GM21825 (cell line): Measurements from ENCODE around the gene HOXA1.

Source experiments
- ATAC-seq: cut with Tn5 transposase; IDR thresholded peaks from one replicate; pipeline ENCODE4 v1.9.1; 2021; ENCODE audit warnings: mild to moderate bottlenecking, moderate library complexity; ENCODE audit not compliant: unreplicated experiment

The HOXA1 gene

DNA sequence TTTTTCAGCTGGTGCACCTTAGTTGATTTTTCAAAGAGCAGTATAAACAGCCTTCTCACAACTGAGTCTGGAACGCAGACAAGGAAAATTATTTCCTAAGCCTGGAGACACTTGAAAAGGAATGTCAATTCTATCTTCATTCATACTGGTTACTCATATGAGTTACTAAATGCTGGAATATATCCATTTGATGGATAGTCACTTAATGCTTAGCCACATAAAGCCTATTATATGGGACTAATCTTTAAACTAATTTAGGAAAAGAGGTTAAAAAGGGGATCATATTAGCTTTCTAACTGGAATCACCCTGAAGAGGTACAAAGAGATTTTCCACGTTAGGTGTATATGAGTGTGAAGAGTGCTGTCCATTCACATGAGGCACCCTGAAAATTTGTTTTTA is 36.4 kb upstream of the HOXA1 start:
- ATAC-seq: no peak

DNA sequence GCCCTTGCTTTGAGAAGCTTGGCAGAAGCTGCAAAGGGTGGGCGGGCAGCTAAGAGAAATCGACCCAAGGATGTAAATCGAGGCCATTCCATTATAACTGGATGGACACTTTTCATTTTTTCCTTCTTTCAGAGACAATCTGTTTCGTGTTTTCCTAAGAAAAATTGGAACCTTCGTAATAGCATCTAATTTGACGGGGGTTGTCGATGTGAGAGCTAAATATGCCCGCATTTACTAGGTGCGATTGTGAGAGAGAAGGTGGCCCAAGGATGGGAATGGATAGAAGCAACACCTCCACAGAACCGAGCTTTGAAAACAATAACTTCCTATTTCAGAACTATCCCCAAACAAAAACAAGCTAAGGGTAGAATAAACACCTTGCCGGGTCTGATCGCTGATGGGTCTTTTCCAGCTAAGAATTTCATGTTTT is 35.6 kb upstream of the HOXA1 start:
- no peak for ATAC-seq

DNA sequence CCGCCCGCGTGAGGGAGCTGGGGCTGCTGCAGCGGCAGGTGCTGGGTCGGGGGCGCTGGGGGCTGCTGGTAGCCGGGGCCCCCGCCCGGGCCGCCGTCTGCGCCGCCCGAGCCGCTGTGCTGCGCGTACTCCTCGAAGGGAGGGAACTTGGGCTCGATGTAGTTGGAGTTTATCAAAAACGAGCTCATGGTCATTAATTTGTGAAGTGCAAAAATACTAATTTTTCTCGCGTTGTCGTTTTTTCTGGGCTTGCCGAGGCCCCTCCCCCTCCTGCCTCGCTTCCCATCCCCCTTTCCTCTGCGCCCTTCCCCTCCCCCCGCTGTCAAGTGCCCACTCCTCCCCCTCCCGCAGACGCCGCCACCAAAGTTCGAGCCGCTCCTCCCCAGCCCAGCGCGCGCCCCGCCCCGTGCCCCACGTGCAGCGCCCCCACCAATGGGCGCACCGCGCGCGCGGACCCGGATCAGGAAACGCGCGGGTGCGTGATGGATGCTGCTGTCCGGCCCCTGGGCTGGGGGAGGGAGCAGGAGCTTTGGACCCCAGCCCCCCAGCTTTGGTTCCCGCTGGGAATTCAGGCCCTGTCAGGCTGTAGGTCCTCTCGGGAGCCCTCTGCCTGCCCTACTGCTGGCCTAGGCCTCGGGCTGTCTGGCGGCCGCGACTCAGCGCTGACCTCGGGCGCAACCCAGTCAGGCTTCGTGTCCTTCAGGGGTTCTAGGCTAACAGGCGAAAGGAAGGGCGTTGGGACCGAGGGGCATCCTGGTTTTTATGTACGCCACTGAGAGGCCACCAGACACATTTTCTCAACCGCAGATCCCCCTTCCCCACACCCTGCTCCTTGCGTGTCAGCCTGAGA is 35.0 kb upstream of the HOXA1 start, which contains the start of gene HOXA4:
Gene HOXA4, minus strand, starts transcription at position 218 of the 850 bp plus-strand sequence. Its CDS starts 24 bp downstream, at position 194.
- ATAC-seq: no peak

DNA sequence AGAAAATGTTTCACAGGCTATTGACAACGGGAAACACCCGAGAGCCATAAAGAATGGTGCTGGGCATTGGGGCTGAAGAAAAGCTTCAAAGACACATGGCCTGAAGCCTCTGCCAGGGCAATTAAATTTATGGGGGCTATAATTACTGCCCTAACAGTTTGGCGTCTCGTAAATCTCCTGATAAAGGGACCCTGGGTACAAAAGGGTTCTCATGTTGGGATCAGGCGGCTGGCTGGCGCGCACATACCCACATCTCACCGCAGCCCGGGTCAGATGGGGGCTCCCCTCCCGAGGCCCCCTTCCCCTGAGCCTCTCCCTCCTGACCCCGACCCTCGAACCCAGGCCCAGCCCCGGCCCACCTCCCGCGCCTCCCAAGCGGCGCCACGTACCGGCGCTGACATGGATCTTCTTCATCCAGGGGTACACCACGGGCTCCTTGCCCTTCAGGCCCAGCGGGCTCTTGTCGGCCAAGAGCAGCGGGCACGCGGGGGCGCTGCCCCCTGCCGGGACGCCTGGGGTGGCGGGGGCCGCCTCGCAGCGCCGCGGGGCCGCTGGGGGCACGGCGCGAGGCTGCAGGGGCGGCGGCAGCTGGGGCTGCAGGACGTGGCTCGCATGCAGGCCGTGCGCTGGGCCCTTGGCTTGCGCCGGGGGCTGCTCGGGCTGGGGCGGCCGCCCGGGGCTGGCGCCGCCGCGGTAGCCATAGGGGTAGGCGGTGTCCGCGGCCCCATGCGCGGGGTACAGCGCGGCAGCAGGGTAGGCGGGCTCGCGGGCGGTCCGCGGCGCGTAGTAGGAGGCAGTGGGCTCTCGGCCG is 34.1 kb upstream of the HOXA1 start:
- ATAC-seq: no peak

DNA sequence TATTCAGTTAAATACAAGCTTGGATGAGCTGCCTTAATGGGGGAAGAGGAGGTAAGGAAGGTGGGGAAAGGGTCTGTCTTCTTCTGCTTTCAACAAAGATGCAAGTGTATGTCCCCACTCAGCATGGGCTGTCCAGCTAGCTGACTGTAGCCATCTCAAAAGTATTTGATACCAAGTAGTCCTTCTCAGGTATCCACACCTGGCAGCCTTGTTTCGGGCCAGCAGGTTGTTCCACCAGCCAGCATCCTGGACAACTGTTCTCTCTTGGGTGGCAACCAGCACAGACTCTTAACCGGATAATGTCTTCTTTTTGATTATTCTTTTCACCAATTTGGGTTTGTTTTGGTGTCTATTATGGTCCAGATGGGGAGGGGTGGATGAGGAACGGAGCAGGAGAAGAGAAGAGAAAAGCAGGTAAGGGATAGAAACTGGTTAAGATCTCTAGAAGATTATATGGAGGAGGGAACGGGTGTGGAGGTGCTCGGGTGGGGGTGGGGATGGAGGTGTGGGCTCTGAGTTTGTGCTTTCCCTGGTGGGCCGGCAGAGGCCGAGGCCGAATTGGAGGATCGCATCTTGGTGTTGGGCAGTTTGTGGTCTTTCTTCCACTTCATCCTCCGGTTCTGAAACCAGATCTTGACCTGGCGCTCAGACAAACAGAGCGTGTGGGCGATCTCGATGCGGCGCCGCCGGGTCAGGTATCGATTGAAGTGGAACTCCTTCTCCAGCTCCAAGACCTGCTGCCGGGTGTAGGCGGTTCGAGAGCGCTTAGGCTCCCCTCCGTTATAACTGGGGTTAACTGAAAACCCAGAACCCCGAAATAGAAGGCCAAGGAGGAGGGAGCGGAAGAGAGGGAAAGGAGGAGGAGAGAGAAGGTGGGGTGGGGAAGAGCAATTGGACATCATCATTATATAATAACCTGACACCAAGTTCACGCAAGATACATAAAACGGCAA is 33.3 kb upstream of the HOXA1 start:
- ATAC-seq: no peak

- ATAC-seq: no peak
These were observed 32.2 kb upstream of the HOXA1 start for GRCh38 chr7:27128034-27128433.

GRCh38 chr7:27126596-27127327 is 31.0 kb upstream of the HOXA1 start:
- no peak for ATAC-seq

GRCh38 chr7:27125986-27126394 is 30.2 kb upstream of the HOXA1 start:
- no peak for ATAC-seq

GRCh38 chr7:27124902-27125689 is 29.3 kb upstream of the HOXA1 start:
- ATAC-seq: no peak

DNA sequence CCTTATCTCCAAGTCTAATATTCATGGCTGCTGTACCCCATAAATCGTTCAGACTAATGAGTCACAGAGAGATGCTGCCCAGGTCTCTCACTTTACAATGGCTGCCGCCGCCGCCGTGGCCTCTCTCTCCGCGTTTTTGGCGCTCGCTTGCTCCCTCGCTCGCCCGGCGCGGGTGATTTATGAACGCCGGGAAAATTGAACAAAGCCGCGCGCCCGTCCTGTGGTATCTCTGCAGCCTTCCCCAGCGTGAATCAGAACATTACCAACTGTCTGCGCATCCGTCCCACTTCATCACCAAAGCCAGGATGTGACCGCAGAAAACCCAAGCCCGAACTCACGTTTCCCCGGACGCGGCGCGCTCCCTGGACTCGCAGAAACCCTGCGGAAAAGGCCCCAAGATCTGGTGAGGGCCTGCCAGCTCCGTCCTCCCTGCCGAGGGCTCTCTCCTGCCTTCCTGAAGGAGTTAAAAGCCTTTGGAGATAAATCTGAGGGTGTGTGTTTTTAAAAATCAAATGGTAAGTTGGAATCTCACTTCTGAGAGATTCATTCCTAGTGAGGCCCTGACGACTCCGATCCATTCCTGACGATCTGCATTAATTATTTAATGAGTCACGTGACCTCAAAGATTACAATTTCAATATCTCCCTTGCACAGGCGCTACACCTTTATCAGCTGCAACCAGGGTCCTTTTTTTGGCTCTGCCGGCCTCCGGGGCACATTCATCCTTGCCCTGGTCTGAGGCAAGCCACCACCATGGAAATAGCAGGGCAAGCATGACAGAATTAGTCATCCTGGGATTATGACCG is 28.5 kb upstream of the HOXA1 start:
- ATAC-seq: no peak

DNA sequence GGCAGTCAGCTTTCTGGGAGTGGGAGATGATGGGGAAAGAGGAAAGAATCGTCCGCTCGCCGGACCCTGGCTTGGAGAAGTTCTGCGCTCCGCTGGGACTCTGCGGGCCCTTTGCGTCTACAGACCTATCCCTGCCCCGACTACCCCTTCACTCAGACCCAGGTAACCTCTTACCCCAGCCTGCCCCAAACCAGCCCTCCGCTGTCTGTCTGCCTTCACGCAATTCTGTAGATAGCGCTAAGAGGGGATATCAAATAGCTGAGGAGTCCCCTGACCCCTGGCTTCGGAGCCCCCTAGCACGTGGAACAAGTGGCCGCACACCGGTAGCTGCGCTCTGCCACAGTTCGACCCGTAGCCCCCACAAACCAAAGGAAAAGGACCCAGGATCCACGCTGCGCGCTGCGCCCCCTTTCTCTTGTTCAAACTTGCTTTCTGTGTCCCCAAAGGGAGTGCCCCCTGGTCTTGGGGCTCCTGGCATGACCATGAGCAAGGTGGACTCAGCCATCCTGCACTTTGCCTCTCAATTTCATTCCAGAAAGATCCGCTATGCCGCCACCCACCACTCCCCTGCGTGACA is 27.8 kb upstream of the HOXA1 start:
- ATAC-seq: no peak

DNA sequence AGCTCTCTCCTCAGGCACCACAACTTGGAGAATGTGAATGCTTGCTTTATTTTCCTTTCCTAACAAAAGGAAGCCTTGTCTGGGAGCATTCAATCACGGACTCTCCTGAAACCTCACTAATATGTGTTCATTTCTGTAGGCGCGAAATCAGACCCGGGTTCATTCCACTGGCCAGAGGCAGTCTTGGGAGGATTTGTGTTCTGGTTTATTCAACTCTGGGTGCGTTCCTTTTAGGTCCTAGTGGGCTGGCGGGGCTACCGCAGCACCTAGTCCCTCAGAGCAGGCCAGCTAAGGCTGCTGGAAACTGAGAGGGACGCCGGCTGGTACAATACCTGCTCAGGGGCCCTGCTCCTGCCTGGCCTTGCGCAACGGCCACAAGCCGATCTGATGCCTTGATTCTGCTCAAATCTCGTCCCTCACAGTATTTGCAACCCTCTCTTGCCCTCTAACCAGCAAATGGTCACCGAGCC is 27.2 kb upstream of the HOXA1 start:
- no peak for ATAC-seq

GRCh38 chr7:27122077-27122910 is 26.5 kb upstream of the HOXA1 start:
- no peak for ATAC-seq

- no peak for ATAC-seq
These were observed 25.9 kb upstream of the HOXA1 start for GRCh38 chr7:27121684-27122076.

DNA sequence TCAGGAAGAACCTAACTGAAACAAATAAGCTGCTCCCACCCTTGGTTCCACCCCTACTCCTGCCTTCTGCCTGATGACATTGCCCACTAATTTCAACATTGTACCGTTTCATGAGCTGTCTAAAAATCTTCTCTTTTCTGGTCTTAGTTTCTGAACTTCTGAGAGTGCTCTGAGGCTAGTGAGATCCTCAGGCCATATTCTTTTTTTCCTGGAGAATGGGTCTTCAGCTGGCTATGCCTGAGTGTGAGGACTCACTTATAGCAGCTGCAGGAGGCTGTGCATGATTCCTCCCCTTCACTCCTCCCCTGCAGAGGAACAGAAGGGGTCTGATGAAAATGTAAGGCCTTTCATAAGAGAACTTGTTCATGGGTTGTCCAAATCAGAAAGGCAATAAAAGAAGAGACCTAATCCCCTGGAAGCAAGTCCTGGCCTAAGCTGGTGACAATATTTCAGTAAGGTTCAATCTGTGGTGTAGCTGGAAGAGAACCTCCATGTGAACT is 23.7 kb upstream of the HOXA1 start:
- ATAC-seq: no peak

DNA sequence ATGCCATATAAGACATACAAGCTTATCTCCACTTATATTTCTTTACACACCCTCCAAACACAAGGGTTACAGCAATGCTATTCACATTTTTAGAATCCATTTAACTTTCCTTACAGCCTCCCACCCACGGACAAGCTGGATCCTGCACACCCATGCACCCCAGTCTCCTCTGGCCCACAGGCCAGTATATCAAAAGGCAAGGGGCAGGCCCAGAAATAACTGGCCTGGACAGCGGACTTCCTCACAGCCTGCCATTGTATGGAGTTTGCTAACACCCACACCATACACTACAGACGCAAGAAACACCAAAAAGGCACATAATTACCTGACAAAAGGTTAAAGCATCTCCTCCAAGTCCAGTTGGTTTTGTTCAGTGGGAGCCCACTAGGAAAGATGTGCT is 22.8 kb upstream of the HOXA1 start:
- no peak for ATAC-seq

DNA sequence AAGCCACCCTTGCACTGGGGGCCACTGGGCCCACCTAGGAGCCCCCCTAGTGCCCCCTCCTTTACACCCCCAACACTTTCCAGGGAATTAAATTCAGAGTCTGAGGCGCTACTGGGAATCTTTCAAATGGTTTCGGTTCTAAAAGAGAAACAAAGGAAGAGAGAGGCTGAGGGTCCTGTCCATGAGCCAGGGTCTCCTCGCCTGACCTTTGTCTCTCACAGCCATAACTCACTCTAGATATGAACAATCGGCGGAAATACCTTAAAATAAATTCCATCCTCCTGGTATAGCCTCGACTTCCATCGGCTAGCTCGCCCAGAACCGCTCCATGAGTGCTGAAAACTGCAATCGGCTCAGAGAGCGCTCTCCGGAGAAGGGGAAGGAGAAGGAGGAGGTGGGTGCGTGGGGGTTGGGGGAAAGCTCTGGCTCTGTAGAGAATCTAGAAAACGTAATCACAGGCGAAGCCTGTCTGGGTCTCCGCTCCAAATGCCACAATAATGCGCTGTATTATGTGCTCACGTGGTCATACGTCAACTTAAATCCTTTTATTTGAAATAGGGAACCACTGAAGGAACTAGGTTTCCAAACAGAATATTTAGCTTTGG is 22.2 kb upstream of the HOXA1 start:
- ATAC-seq: no peak
